Measurements from ENCODE around the gene ST3GAL6.
A peak's percentile ranks its signal among the peaks of the same experiment; 100 is the strongest.

The ST3GAL6 gene, protein sequence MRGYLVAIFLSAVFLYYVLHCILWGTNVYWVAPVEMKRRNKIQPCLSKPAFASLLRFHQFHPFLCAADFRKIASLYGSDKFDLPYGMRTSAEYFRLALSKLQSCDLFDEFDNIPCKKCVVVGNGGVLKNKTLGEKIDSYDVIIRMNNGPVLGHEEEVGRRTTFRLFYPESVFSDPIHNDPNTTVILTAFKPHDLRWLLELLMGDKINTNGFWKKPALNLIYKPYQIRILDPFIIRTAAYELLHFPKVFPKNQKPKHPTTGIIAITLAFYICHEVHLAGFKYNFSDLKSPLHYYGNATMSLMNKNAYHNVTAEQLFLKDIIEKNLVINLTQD

DNA sequence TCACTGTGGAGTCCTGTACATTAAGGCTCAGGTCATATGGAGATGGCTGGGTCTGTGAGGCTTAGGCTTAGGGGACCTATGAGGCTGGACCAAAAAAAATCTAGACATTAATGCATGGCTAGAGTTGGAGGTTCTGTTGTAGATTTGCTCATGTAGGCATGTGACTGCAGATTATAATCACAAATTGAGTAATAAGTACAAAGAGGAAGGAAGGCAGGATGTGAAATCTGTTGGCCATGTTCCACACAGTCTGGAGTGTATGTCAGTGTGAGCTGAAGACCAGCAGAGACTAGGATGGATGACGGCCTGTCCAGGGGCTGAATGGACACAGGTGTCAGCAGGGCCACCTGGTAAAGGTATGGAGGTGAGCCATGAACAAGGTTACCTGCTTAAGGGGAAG lies at the start of gene ST3GAL6:
Gene ST3GAL6, plus strand, starts transcription at position 265 of the 400 bp plus-strand sequence. CDS start 5,101 bp downstream, outside the sequence.
- DNase-seq = no peak

DNA sequence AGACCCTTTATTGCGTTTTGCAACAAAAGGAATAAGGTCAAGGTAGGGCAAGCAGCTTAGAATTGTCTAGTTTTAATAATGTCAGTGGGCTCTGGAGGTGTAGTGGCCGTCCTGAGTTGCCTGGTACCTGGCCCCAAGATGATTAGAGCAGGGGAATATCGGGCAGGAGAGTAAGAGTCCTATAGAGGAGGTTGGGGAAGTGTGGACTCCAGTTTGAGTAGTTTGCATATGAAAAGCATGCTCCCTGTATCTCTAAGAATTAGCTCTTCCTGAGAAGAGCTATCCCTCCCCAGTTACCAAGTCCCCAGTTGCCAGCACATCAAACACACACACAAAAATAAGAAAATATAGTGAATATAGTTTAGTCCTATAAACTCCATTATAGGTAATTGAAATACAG lies 49.2 kb upstream of the ST3GAL6 start:
- DNase-seq = no peak

DNA sequence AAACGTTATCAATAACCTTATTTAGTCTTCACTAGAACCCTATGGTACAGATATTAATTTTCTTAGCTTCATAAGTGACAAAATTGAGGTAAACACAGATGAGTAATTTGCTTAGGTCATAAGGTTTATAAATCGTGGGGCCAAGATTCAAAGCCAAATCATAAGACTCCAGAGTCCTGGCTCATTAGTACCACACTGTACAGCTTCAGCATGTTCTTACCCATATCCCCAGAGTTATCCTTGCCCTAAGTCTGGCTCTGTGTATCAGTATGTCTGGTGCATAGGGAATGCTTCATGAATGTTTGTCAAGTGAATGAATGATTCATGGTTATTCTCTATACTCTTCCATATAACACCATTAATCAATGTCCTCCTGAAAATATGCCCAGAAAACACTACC lies 45.6 kb upstream of the ST3GAL6 start:
- no peak for DNase-seq

DNA sequence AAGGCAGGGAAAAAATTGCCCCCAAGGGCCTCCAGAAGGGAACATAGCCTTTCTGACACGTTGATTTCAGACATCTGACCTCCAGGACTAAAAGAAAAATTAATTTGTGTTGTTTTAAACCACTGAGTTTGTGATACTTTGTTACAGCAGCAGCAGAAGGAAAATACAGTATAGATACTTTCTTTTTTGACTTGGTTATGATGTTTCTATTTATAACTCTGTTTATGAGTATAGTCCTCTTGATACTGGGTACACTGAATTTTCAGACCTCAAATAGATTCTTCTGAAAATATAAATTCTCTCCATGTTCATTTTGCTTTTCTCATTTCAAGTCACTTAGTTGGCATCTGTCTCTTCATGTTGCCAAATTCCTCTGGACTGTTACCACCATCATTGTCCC lies 44.4 kb upstream of the ST3GAL6 start:
- no peak for DNase-seq

DNA sequence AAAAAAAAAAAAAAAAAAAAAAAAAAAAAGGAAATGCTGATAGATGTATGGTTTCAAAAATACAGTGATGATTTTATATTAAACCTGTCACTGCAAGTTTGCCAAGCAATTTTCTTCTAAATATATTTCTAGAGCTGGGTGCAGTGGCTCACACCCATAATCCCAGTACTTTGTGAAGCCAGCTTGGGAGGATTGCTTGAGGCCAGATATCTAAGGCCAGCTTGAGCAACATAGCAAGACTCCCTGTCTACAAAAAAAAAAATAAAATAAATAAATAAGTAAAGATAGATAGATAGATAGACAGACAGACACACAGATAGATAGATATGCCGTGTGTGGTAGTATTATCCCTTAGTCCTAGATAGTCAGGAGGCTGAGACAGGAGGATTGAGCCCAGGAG lies 41.4 kb upstream of the ST3GAL6 start:
- no peak for DNase-seq

DNA sequence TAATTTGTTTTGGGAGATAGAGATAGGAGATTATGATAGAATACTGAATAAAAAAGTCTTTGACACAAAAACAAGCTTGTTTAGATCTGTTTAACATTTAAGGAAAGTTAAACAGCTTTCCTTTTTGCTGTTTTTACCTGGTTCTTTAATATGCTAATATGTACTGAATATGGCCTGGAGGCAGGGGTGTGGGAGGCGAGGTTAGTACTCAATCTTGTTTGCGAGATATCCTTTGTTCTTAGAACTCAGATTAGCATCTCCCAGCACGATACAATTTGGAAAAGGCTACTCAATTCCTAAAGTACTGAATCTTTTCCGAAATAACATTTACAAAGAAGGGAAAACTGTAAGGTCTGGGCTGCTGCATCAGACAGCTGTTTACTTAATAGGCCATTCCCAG lies 40.8 kb upstream of the ST3GAL6 start:
- no peak for DNase-seq

DNA sequence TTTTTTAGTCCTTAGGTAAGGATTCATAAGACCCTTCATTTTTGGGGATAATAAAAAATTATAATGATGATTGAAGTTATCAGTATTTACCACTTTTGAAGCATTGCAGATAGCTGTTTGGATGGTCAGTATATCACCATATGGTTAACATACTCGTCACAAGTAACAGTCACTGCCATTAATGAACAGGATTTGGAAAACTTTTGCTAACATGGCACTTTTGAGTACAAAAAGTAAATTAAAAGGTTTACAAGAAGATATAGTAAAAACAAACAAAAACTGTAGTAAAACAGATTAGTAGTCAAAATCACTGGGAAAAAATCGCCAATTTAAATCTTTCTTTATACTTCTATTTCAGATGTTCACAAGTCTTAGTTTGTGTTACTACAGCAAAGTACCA lies 37.8 kb upstream of the ST3GAL6 start:
- DNase-seq = no peak

DNA sequence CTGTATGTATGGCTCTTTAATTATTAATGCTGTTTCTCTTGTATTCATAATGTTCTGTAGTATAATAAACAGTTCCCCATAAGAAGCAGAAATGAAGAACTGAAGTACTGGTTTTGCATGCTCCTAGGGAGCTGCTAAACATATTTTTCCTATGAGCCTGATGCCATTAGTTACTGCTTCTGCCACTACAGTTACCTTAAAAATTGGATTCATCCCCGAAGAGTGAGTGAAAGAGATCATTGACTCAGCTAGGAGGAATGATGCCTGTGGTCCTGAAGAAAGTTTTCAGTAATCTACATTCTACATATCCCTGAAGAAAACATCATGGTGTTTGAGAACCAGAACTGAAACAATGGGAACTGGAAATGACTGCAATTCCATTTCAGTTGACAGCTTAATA lies 37.1 kb upstream of the ST3GAL6 start:
- DNase-seq = no peak

DNA sequence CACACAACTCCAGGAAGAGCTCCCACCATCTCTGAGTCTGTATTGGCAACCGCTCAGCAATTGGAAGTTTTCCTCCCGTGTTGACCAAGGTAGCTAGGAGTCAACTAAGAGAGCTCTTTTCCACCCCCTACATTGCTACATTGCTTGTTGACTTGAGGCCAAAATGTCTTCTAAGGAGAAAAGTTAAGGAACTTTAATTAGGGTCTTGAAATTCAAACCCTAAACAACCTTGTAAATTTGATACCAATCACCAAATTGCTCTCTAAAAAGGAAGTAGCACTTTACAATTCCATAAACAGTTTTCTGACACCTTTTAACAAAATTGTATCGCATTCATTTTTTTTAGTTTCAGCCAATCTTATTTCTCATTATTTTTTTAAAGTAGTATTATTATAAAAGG lies 35.5 kb upstream of the ST3GAL6 start:
- no peak for DNase-seq

DNA sequence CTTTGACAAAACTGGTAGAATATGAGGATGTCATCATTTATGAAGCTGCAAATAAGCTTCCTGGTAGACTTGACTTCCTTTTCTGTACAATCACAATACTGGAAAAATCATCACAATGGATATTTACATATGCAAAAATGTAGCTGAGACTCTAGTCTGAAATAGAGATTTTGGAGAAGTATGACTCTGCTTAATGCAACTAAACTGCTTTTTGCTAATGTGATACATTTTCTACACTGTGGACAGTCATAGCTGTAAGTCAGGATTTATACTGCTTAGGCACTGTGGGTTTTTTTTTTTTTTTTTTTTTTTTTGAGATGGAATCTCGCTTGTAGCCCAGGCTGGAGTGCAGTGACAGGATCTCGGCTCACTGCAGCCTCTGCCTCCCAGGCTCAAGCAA lies 34.5 kb upstream of the ST3GAL6 start:
- DNase-seq = no peak

DNA sequence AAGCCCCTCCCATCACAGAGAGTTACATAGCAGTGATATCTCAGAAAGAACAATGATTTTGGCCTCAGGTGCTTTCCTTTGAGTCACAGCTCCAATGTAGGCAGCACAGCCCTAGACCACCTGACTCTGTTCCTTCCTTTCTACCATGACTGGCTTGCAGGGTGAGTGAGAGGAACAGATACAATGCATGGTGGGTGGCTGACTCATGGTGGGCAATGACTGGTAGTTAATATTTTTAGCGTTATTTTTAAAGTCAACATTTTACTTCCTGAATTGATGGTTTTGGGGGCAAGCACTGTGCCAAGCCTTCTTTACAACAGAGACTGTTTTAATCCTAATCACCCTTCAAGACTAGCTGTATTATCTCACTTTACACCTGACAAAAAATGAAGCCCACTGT lies 32.8 kb upstream of the ST3GAL6 start:
- no peak for DNase-seq

DNA sequence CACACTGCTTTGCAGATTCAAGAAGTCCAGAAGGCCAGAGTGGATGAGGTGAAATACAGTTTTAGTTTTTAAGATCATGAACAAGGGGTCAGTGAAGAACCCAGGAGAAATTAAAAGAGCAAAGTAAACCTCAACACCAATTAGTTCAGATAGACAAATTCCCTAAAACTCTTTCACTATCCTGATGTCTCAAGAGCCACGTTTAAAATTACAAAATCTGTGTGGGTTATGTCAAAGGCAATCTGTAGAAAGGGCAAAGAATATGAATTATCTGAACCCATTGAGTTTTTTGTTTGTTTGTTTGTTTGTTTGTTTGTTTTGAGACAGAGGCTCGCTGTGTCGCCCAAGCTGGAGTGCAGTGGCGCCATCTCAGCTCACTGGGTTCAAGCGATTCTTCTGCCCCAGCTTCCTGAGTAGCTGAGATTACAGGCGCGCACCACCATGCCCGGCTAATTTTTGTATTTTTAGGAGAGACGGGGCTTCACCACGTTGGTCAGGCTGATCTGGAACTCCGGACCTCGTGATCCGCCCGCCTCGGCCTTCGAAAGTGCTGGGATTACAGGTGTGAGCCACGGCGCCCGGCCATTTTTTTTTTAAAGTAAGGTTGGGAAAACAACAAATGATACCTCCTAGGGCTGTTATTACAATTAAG lies 32.1 kb upstream of the ST3GAL6 start:
- DNase-seq = no peak

DNA sequence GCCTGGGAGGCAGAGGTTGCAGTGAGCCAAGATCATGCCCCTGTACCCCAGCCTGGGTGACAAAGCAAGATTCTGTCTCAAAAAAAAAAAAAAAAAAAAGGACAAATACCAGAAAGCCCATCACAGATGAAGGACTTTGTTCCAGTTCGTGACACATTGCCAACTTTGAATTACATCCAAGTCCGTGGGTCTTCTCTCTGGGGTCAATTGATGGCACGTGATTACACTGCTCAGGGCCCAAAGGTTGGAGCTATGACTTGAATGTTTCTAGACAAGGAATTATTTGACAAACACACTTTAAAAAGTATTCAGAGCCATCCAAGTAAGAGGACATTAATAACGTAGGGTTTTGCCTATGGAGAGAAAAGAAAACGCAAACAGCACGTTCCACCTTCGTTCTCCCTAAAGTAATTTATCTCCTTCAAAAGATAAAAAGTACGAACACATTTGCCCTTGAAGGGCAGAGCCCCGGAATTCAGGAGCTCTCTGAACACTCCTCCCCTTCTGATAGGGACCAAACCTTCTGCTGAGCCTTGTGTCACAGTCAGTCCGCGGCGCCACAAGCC lies 31.3 kb upstream of the ST3GAL6 start:
- DNase-seq = no peak

DNA sequence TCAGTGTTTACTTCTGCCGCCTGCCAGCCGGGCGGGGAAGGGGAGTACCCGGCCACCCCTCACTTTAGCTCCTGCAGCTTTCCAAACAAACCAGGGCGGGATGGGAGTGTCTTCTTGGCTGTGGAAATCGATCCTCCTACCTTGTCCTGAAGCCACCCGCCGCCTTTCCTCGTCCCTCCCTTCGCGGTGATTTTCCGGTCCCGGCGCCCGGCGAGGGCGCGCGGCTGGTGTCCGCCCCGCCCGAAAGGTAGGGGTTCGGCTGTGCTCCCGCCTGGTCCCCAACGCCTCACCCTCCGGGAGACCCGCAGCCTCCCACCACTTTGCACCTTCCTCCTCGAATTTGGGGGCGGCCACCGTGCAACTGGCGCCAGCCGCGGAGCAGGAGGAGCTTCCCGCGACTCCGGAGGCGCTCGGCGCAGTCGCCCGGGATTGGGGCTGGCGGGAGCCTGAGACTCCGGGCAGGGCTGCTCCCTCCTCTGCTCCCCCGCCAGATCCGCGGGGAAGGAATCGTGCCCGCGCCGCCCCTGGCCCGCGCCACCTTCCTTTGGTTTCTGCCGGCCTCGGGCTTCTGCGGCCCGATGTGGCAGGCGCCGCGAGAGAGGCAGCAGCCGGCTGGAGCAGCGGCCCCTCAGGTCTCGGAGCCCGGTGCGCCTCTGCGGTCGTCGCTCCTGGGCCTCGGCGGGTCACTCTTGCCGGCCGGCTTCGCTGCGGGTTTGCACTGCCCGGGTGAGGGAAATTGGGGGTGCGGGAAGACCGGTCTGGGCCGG lies 30.7 kb upstream of the ST3GAL6 start:
- DNase-seq = peak; percentile 64 to 77 (median 74)

DNA sequence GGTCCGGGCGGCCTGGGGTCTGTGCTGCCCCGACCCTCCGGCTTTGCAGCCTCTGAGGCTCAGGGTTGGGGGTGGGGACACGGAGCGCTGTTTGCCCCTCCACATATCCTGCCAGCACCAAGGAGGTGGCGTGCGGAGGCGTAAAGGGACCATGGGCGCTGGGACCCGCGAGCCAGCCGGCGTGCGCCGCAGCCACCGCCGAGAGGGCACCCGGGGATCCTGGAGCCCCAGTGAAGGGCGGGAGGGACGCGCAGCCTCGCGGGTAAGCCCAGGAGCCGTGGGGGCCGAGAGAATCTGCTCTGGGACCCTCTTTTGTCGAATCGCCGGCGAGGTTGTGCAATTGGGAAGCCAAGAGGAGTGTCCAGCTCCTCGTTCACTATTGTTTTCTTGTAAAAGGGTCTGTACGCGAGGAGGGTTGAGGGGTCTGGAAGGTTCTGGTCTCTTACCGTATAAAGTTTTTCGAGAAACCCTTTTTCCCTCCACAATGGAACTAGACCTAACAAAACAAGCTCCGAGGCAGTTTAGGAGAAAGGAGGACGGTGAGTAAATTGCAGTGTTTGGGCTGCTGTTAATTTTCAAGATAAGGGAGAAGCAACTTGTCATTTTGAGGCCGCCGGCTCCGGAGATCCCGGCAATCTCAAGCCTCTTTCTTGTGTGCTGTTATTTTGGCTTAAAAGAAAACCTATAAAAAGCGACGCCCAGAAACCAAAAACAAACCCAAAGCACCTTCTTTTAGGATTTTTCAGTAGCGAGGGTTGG lies 29.9 kb upstream of the ST3GAL6 start:
- peak; percentile 30 to 64 (median 63) for DNase-seq

DNA sequence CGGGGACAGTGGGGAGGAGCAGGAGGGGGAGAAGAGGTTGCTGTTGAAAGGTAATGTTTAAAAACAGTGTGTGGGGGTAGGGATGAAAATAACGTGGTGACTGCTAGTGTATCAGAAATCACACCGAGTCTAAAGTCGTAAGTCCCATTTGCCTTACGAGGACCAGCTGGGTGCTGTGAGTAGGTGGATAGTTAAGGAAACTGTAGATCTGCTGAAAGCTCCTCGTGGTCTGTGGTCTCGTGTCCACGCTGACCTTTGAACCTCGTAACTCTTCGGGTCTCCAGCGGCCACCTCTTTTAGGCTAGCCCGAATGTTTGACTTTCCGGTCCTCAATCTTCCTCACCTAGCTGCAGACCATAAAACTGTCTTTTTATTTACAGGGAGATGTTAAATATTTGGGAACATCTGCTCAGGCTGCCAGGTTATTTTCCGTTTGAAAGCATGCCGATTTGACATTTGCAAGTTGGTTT lies 29.3 kb upstream of the ST3GAL6 start:
- peak in 1 of 3 experiments; percentile 49 for DNase-seq

DNA sequence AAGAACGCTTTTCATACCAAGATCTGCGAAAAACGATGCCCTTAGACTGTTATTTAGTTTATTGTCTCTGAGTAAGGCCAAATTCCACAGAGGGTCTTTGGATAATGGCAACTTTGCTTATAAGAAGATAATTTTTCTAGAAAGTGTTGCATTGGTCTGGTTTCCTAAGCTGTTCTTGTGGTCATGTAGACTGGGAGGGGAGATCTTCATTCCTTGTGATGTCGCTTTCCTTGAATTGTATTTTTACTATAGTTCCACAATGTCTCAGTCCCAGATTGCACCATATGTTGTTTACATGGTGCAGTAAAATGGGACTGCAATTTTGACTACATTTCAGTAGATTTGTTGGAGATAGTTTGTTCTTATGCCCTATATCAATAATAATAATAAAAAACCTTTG lies 28.8 kb upstream of the ST3GAL6 start:
- no peak for DNase-seq

DNA sequence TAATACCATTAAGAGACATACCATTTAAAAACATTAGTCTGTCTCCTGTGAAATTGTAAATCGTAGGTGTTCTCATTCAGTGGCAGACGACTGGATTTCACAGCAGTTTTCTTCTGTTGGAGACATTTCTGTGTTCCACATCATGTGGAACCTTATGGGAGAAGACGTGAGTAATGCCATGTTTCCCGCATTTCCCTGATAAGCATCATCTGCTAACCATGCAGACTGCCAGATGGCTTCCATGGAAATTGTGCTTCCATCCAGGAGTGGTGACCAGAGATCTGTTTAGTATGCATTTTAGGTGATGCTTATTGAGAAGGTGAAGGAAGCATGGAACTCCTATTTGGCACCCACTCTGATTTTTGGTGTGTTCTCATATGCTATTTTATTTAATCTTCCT lies 28.4 kb upstream of the ST3GAL6 start:
- no peak for DNase-seq

DNA sequence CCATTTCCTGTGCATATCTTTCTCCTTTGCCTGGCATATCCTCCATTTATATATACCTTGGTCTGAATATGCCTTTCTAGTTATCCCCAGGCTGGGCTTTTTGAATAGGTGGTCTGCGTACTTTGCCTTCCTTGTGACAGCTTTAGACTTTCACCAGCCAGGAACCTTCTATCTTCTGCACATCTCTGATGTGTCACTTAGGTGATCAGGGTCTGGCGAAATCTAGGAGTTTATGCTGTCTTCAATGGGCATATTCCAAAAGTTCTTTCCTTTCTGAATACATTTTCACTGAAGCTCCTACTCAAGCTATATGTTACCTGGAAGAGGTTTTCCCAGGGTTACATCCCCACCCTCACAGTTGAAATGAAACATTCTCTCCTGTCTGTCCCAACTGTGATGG lies 27.8 kb upstream of the ST3GAL6 start:
- no peak for DNase-seq

DNA sequence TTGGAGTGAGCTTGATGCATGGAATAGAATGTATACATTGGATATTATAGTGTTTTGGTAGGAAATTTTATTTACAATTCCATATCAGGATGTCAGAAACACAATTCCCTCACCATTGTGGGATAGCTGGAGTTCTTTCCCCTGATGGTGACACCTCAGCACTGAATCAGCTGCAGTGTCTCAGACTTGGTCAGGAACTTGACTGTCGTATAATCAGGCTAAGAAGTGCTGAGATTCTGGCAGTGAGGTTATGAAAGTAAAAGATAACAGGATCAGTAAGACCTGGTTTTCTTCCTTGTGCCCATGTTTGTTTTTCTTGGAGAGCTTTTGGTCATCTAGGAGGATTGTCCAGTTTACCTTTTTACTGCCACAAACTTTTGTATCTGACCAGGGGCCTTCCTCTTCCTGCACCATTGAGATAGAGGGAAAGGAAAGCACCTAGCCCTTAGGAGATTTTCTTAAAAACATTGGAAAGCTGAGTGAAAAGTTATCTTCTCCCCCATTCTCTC lies 27.3 kb upstream of the ST3GAL6 start:
- DNase-seq = no peak

DNA sequence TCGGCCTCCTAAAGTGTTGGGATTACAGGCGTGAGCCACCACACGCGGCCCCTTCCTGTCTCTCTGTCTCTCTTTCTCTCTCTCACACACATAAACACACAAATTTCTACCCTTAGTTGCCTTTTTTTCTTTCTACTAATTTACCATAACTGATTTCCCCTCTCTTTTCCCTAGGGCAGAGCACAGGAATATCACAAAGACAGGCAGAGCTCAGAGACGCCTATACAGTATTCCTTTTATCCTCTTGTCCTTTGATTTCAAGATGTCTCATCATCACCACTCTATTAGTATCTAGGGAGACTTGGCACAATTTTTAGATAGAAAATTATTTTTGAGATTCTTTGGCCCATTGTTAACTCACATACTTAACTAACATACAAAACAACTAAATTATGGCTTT lies 25.8 kb upstream of the ST3GAL6 start:
- no peak for DNase-seq

DNA sequence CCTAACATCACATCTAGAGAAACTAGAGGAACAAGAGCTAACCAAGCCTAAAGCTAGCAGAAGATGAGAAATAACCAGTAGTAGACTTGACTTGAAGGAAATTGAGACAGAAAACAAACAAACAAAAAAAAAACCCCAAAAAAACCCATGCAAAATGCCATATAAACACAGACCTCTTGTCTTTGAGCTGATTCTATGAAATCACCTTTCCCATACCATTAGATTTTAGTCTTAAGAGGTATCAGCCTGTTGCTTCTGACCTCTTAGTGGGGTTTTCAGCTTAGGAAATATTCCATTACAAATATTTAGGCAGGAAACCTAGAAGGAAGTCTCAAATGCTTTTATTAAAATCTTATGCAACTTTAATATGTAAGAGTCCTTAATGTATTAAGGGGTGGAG lies 23.9 kb upstream of the ST3GAL6 start:
- DNase-seq = no peak

DNA sequence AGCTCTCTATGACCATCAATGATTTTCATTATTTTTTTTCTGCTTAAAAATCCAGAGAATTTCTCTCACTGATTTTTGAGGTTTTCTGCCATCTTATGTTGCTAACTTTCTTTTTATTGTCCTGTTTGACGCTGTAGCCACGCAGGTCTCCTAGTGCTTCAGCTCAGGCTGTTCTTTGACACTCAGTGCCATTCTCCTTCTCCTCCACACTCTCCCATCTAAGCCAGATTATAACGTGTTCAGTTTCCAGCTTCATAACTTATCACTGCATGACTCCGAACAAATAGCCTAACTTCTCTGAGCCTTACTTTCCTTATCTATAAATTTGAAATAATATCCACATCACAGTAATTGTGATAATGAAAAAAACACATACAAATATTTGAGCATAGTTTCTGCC lies 22.8 kb upstream of the ST3GAL6 start:
- no peak for DNase-seq

Measured in NCI-H1417 (cell line).